Gastrocnemius medialis (tissue), 4 donors: Measurements from ENCODE around the gene FGFR4.

Experiments used
- POLR2A ChIP-seq, 2 donors: fragments of 450-650 bp; IDR thresholded peaks; one replicate each; pipeline ENCODE4 v1.6.1; 2017; ENCODE audit warnings: antibody characterized with exemption in 2 of 2, mild to moderate bottlenecking in 2 of 2, moderate library complexity in 2 of 2
- TF ChIP-seq, protein P1 (sequence below), 5 experiments: fragments of 450-650 bp in 3 of 5; fragments of 200-600 bp in 2 of 5; sonication (generic) in 2 of 5; IDR thresholded peaks in 4 of 5; conservative IDR thresholded peaks in 1 of 5; 1 replicate in 4 of 5; 2 replicates in 1 of 5; pipeline ENCODE4 v1.5.1; 2016 to 2019; ENCODE audit warnings: antibody characterized with exemption in 5 of 5, mild to moderate bottlenecking in 3 of 5, moderate library complexity in 3 of 5

DNA sequence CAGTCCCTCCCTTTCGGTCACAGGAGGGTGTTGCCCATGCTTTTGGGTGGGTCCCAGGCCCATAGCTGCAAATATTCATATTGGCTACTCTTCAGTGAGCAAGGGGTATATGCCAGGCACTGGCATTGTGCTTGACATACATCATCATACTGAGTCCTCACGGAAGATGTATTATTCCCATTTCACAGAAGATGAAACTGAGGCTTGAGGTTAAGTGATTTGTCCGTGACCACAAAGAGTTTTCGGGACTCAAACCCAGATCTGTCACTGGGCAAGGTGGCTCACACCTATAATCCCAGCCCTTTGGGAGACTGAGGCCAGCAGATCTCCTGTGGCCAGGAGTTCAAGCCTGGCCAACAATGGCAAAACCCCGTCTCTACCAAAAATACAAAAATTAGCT, 6.5 kb upstream of the FGFR4 start:
- TF ChIP-seq, protein P1, sequence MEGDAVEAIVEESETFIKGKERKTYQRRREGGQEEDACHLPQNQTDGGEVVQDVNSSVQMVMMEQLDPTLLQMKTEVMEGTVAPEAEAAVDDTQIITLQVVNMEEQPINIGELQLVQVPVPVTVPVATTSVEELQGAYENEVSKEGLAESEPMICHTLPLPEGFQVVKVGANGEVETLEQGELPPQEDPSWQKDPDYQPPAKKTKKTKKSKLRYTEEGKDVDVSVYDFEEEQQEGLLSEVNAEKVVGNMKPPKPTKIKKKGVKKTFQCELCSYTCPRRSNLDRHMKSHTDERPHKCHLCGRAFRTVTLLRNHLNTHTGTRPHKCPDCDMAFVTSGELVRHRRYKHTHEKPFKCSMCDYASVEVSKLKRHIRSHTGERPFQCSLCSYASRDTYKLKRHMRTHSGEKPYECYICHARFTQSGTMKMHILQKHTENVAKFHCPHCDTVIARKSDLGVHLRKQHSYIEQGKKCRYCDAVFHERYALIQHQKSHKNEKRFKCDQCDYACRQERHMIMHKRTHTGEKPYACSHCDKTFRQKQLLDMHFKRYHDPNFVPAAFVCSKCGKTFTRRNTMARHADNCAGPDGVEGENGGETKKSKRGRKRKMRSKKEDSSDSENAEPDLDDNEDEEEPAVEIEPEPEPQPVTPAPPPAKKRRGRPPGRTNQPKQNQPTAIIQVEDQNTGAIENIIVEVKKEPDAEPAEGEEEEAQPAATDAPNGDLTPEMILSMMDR (IDR thresholded peaks at IDR 0.05 in 4 of 5, conservative IDR thresholded peaks at IDR 0.05 in 1 of 5): no peak
- TF ChIP-seq POLR2A (IDR thresholded peaks at IDR 0.05): no peak
